H1 (cell line): Measurements from ENCODE around the gene FGGY. TPM values are rescaled to one million over a fixed set of nuclear protein-coding genes. Genes with fewer than 3 reads are reported as not detected.

ENCODE experiments used
- CTCF ChIA-PET: fragments of 300-600 bp; sonication (Branson Sonifier 250); formaldehyde crosslinking; loops from one replicate; lab custom pipeline; 2021; ENCODE audit not compliant: partially characterized antibody; lab: Charles Lee
- POLR2A ChIA-PET: fragments of 300-600 bp; sonication (Branson Sonifier 250); formaldehyde crosslinking; loops from one replicate; lab custom pipeline; 2021; ENCODE audit warnings: inconsistent platforms; ENCODE audit not compliant: partially characterized antibody; lab: Charles Lee
- DNase-seq, 2 experiments: peaks; one replicate each; pipeline versions ENCODE4 v3.0.0 to v3.0.0-alpha.2; 2010 to 2022; ENCODE audit warnings: low spot score in 2 of 2, low read depth in 1 of 2, mixed read lengths in 1 of 2
- FAIRE-seq: peaks from 2 replicates; lab custom pipeline; 2011; peaks lifted over from hg19 to GRCh38; lab: Jason Lieb, UNC
- H2AFZ ChIP-seq: 2 replicates; pipeline ENCODE4 v1.8.1; 2012; ENCODE audit warnings: low read length, inconsistent platforms
- H2AK5ac ChIP-seq: 2 replicates; pipeline ENCODE4 v1.6.1; 2013; ENCODE audit warnings: low read depth, low read length
- H2BK120ac ChIP-seq: replicated peaks from 2 replicates; pipeline ENCODE3; 2013; ENCODE audit warnings: low read depth, low read length, inconsistent platforms
- H2BK12ac ChIP-seq: 2 replicates; pipeline ENCODE4 v1.6.1; 2013; ENCODE audit warnings: low read depth, low read length
- H2BK15ac ChIP-seq: 2 replicates; pipeline ENCODE4 v1.6.1; 2013; ENCODE audit warnings: low read length
- H2BK20ac ChIP-seq: 2 replicates; pipeline ENCODE4 v1.6.1; 2013; ENCODE audit warnings: low read length
- H2BK5ac ChIP-seq: 2 replicates; pipeline ENCODE4 v1.6.1; 2013; ENCODE audit warnings: low read depth, low read length
- H3K14ac ChIP-seq: 2 replicates; pipeline ENCODE4 v1.6.1; 2013; ENCODE audit warnings: inconsistent platforms; ENCODE audit not compliant: insufficient read length
- H3K18ac ChIP-seq: 2 replicates; pipeline ENCODE4 v1.6.1; 2013; ENCODE audit warnings: low read length; ENCODE audit errors: extremely low read depth
- H3K23ac ChIP-seq: 2 replicates; pipeline ENCODE4 v1.6.1; 2013; ENCODE audit warnings: inconsistent platforms; ENCODE audit not compliant: insufficient read length
- H3K23me2 ChIP-seq: 2 replicates; pipeline ENCODE4 v1.6.1; 2013; ENCODE audit warnings: low read depth, low read length
- H3K27ac ChIP-seq: 2 replicates; pipeline ENCODE4 v1.6.1; 2011; ENCODE audit warnings: low read depth, low read length, inconsistent platforms
- H3K27me3 ChIP-seq, 4 experiments: replicated peaks in 1 of 4; 1 replicate in 1 of 4; 2 replicates in 3 of 4; pipeline versions ENCODE4 v1.6.1 to v1.8.1; 2011 to 2013; ENCODE audit warnings: low read length in 3 of 4, mild to moderate bottlenecking in 3 of 4, inconsistent platforms in 2 of 4, mixed read lengths in 2 of 4, moderate library complexity in 1 of 4; ENCODE audit not compliant: control insufficient read depth in 3 of 4, insufficient read depth in 3 of 4; ENCODE audit errors: extremely low read depth in 1 of 4
- H3K36me3 ChIP-seq, 4 experiments: 2 replicates each; pipeline versions ENCODE4 v1.6.1 to v1.8.1; 2011 to 2013; ENCODE audit warnings: mild to moderate bottlenecking in 4 of 4, low read length in 3 of 4, moderate library complexity in 2 of 4, control low read depth in 1 of 4, inconsistent platforms in 1 of 4; ENCODE audit not compliant: insufficient read depth in 4 of 4, control insufficient read depth in 2 of 4
- H3K4ac ChIP-seq: replicated peaks from 2 replicates; pipeline ENCODE3; 2013; ENCODE audit warnings: low read length, low read depth, mixed read lengths, inconsistent platforms; ENCODE audit not compliant: insufficient read length
- H3K4me1 ChIP-seq, 4 experiments: replicated peaks in 1 of 4; 1 replicate in 1 of 4; 2 replicates in 3 of 4; pipeline versions ENCODE4 v1.6.1 to v1.8.1; 2011 to 2013; ENCODE audit warnings: low read length in 3 of 4, inconsistent platforms in 2 of 4, mixed read lengths in 1 of 4; ENCODE audit not compliant: insufficient read depth in 4 of 4, control insufficient read depth in 3 of 4
- H3K4me2 ChIP-seq, 2 experiments: 2 replicates each; pipeline versions ENCODE4 v1.6.1 to v1.8.1; 2011 to 2013; ENCODE audit warnings: low read depth in 2 of 2, low read length in 2 of 2, control low read depth in 1 of 2, inconsistent platforms in 1 of 2, mild to moderate bottlenecking in 1 of 2; ENCODE audit not compliant: insufficient read depth in 1 of 2
- H3K4me3 ChIP-seq, 4 experiments: fragments of 200-600, 300-600 bp in 1 of 4; sonication (generic), shearing (Covaris generic), sonication (Bioruptor Twin) in 1 of 4; 2 replicates each; pipeline versions ENCODE4 v1.5.1 to v1.8.1; 2011 to 2016; ENCODE audit warnings: low read length in 4 of 4, low read depth in 3 of 4, control low read depth in 2 of 4, inconsistent platforms in 2 of 4, mild to moderate bottlenecking in 2 of 4, mixed read lengths in 1 of 4, moderate library complexity in 1 of 4; ENCODE audit not compliant: insufficient read depth in 2 of 4; ENCODE audit errors: extremely low read depth in 1 of 4
- H3K56ac ChIP-seq: replicated peaks from 2 replicates; pipeline ENCODE3; 2013; ENCODE audit warnings: low read depth, mild to moderate bottlenecking, mixed read lengths, low read length, inconsistent platforms; ENCODE audit not compliant: insufficient read length
- H3K79me1 ChIP-seq: 2 replicates; pipeline ENCODE4 v1.6.1; 2013; ENCODE audit warnings: low read depth, low read length, control low read depth
- H3K79me2 ChIP-seq, 2 experiments: 2 replicates each; pipeline versions ENCODE4 v1.6.1 to v1.8.1; 2012 to 2013; ENCODE audit warnings: low read length in 2 of 2, mild to moderate bottlenecking in 2 of 2, inconsistent platforms in 1 of 2; ENCODE audit not compliant: insufficient read depth in 2 of 2, control insufficient read depth in 1 of 2
- H3K9ac ChIP-seq, 4 experiments: replicated peaks in 1 of 4; 1 replicate in 1 of 4; 2 replicates in 3 of 4; pipeline versions ENCODE4 v1.6.1 to v1.8.1; 2011 to 2013; ENCODE audit warnings: low read depth in 3 of 4, low read length in 3 of 4, control low read depth in 2 of 4, mild to moderate bottlenecking in 2 of 4, moderate library complexity in 2 of 4, inconsistent platforms in 1 of 4; ENCODE audit errors: extremely low read depth in 1 of 4
- H3K9me3 ChIP-seq, 2 experiments: 2 replicates each; pipeline versions ENCODE4 v1.6.1 to v1.8.1; 2012 to 2013; ENCODE audit warnings: mild to moderate bottlenecking in 2 of 2, moderate library complexity in 2 of 2, control low read depth in 1 of 2, inconsistent platforms in 1 of 2, low read depth in 1 of 2, low read length in 1 of 2, mixed read lengths in 1 of 2; ENCODE audit not compliant: insufficient read depth in 2 of 2
- H4K20me1 ChIP-seq, 2 experiments: replicated peaks in 1 of 2; 2 replicates each; pipeline versions ENCODE3 to v1.8.1; 2011 to 2013; ENCODE audit warnings: inconsistent platforms in 2 of 2, low read length in 2 of 2, mild to moderate bottlenecking in 1 of 2; ENCODE audit not compliant: insufficient read depth in 2 of 2, control insufficient read depth in 1 of 2
- H4K5ac ChIP-seq: 2 replicates; pipeline ENCODE4 v1.6.1; 2013; ENCODE audit warnings: low read length, low read depth, mixed read lengths, inconsistent platforms; ENCODE audit not compliant: insufficient read length
- H4K8ac ChIP-seq: 2 replicates; pipeline ENCODE4 v1.8.0; 2013; ENCODE audit warnings: mild to moderate bottlenecking, moderate library complexity, low read length, inconsistent platforms; ENCODE audit not compliant: insufficient read depth; ENCODE audit errors: extremely low read depth
- H4K91ac ChIP-seq: replicated peaks from 2 replicates; pipeline ENCODE3; 2013; ENCODE audit warnings: low read length, mixed read lengths, inconsistent platforms; ENCODE audit not compliant: insufficient read length
- CBX8 ChIP-seq: fragments of 300-800, 300-1000 bp; sonication (generic); IDR thresholded peaks from 2 replicates; pipeline ENCODE4 v1.7.1; 2016; ENCODE audit warnings: low read depth, low read length, borderline replicate concordance
- CHD1 ChIP-seq: IDR thresholded peaks from 2 replicates; pipeline ENCODE4 v1.6.1; 2012; ENCODE audit warnings: low read depth, low read length, improper control_type of control experiment
- JUN ChIP-seq: IDR thresholded peaks from 2 replicates; pipeline ENCODE4 v1.6.1; 2011; ENCODE audit warnings: low read depth, mild to moderate bottlenecking, improper control_type of control experiment, low read length
- KDM5A ChIP-seq: fragments of 200-600 bp; IDR thresholded peaks from 2 replicates; pipeline ENCODE4 v1.7.1; 2012; ENCODE audit warnings: mild to moderate bottlenecking, low read length, inconsistent platforms, mixed read lengths
- RBBP5 ChIP-seq: IDR thresholded peaks from 2 replicates; pipeline ENCODE4 v1.7.1; 2012; ENCODE audit warnings: low read depth, mild to moderate bottlenecking, inconsistent platforms, low read length, moderate library complexity, borderline replicate concordance
- SRF ChIP-seq: IDR thresholded peaks from 2 replicates; pipeline ENCODE4 v1.6.1; 2011; ENCODE audit warnings: mild to moderate bottlenecking, low read depth, low read length, moderate library complexity
- WGBS, 2 experiments: shearing (Covaris generic) in 1 of 2; methylation state at CpG; one replicate each; pipeline versions ENCODE4 v1.1.6 to v1.1.7; 2013 to 2015; ENCODE audit warnings: low lambda C conversion rate in 2 of 2, mixed read lengths in 2 of 2, inconsistent platforms in 1 of 2, low coverage in 1 of 2, missing lambda C conversion rate in 1 of 2; ENCODE audit not compliant: insufficient replicate concordance in 2 of 2, insufficient coverage in 1 of 2, insufficient read length in 1 of 2; ENCODE audit errors: extremely low coverage in 1 of 2, missing lambda C conversion rate in 1 of 2; 5-methylcytosine and 5-hydroxymethylcytosine counted together
- polyA plus RNA-seq, 7 experiments: library from polyadenylated mRNA; depleted of rRNA in 3 of 7; stranded (reverse) in 5 of 7; unstranded in 2 of 7; fragments of >200 nt in 5 of 7; fragments of 200-250 nt in 2 of 7; gene quantifications; 1 replicate in 5 of 7; 2 replicates in 1 of 7; 4 replicates in 1 of 7; pipeline versions ENCODE4 v1.2.1 to v1.2.3, GENCODE V29; 2011 to 2013; ENCODE audit warnings: missing spikeins in 2 of 7, mixed read lengths in 2 of 7
- total RNA-seq: library from RNA; stranded (reverse); fragmentation: NEBNext Ultra II Directional; extraction: Animal tissue kit (Norgen Biotek cat#: 25700); gene quantifications from 2 replicates; pipeline ENCODE4 v1.2.1, GENCODE V29; 2021
- TF ChIP-seq, protein P1 (sequence below): IDR thresholded peaks from 2 replicates; pipeline ENCODE4 v1.6.1; 2012; ENCODE audit warnings: low read length, inconsistent platforms

Gene FGGY
- total and polyA plus RNA-seq, 2 of the 8 experiments (the other 6 are each of a cell fraction or from before 2014, with no cell fraction given), result 10.3 to 12.5 TPM

DNA sequence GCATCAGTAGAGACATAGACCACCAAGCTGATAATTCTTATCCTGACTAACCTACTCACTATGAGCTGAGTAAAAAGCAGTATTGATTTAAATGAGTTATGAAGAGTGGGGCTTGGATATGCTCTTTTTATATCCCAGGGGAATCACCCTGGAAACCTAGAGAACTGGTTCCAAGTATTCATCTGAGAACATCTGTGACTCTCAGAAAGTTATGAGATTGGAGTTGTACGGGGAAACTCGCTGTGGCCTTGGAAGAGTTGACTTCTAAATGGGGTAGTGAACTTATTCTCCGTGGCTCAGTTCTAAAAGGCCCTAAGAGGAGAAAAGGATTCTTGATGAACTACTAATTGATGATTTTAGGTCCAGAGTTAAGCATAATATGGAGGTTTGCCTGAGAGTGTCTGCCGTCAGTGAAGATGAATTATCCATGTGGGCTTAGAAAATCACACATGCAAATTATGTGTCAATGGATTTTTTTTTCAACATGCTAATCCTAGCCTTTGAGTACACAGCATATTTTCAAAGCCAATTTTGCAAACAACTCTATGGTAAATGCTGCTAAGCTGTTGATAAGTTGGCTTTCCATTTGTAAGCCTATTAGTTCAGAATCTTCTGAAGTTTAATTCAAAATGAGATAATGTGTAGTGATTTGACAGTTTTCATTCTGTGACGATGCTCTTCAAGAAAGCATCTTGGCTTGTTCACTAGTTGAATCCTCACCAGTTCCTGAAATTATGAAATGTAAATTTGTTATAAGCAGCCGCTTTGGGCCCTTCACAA is 122.7 kb downstream of the FGGY start:
- DNase-seq, result no peak
- Histone ChIP-seq H3K27me3 (no peaks in the 10 kb centered on the region), H3K56ac (no peak overlapping the region), H3K18ac (no peak overlapping the region), H2BK20ac (no peak overlapping the region), H3K14ac (no peak overlapping the region), H3K4me2 (no peak overlapping the region), H4K20me1 (no peaks in the 10 kb centered on the region), H3K27ac (no peak overlapping the region), H2BK15ac (no peak overlapping the region), H4K8ac (no peak overlapping the region), H3K79me2 (no peaks in the 10 kb centered on the region), H3K4ac (no peak overlapping the region), H2BK120ac (no peak overlapping the region), H3K36me3 (no peaks in the 10 kb centered on the region), H4K5ac (no peak overlapping the region), H2BK5ac (no peak overlapping the region), H4K91ac (no peak overlapping the region), H3K23ac (no peak overlapping the region), H3K23me2 (peaks cover 1% of the 10 kb centered on the region; the same call in 1 of the 2 replicates), H3K4me1 (peaks cover 0 to 9% (median 5%) of the 10 kb centered on the region in 4 experiments; a peak in 3 of 7 replicates), H3K9ac (no peak overlapping the region), H2AK5ac (no peak overlapping the region), H2AFZ (no peak overlapping the region), H2BK12ac (no peak overlapping the region), H3K9me3 (no peaks in the 10 kb centered on the region), H3K79me1 (no peaks in the 10 kb centered on the region), H3K4me3 (no peak overlapping the region)
- POLR2A ChIA-PET, result no interaction called here
- CTCF ChIA-PET, result no interaction called here
- 88% methylated on average over 6 of the region's 6 CpGs; no CpG with 5 or more reads in 1 of the 2 experiments for WGBS, 2 experiments
- TF ChIP-seq SRF, result no peak
- TF ChIP-seq, protein P1, sequence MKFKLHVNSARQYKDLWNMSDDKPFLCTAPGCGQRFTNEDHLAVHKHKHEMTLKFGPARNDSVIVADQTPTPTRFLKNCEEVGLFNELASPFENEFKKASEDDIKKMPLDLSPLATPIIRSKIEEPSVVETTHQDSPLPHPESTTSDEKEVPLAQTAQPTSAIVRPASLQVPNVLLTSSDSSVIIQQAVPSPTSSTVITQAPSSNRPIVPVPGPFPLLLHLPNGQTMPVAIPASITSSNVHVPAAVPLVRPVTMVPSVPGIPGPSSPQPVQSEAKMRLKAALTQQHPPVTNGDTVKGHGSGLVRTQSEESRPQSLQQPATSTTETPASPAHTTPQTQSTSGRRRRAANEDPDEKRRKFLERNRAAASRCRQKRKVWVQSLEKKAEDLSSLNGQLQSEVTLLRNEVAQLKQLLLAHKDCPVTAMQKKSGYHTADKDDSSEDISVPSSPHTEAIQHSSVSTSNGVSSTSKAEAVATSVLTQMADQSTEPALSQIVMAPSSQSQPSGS, result no peak
- TF ChIP-seq JUN, result no peak
- TF ChIP-seq RBBP5, result no peak
- TF ChIP-seq CHD1, result no peak
- no peak for TF ChIP-seq KDM5A
- no peak for TF ChIP-seq CBX8
- no peak for FAIRE-seq
